ENCODE data around the gene LRG1.
"Not testable (repeated sequence)": the region's sequence is repeated elsewhere in the genome, so short reads cannot be mapped to it uniquely, and the experiment has no call there.

DNA sequence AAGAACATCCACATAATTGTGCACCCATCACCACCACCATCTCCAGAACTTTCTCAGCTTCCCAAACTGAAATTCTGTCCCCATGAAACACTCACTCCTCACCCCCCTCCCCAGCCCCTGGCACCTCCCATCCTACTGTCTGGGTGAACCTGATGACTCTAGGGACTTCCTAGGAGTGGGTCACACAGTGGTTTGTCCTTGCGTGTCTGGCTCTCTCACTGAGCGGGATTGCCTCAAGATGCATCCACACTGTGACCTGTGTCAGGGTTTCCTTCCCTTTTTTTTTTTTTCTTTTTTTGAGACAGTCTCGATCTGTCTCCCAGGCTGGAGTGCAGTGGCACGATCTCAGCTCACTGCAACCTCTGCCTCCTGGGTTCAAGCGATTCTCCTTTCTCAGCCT lies 23.7 kb upstream of the LRG1 start:
- TF ChIP-seq, protein P1, sequence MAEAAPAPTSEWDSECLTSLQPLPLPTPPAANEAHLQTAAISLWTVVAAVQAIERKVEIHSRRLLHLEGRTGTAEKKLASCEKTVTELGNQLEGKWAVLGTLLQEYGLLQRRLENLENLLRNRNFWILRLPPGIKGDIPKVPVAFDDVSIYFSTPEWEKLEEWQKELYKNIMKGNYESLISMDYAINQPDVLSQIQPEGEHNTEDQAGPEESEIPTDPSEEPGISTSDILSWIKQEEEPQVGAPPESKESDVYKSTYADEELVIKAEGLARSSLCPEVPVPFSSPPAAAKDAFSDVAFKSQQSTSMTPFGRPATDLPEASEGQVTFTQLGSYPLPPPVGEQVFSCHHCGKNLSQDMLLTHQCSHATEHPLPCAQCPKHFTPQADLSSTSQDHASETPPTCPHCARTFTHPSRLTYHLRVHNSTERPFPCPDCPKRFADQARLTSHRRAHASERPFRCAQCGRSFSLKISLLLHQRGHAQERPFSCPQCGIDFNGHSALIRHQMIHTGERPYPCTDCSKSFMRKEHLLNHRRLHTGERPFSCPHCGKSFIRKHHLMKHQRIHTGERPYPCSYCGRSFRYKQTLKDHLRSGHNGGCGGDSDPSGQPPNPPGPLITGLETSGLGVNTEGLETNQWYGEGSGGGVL (tag by site-specific recombination; IDR thresholded peaks at IDR 0.05) = not testable (repeated sequence)
- not testable (repeated sequence) for TF ChIP-seq ZNF623 (tag by site-specific recombination; IDR thresholded peaks at IDR 0.05); ZNF202 (tag by site-specific recombination; IDR thresholded peaks at IDR 0.05; ENCODE audit: borderline replicate concordance); YY2 (tag by site-specific recombination; IDR thresholded peaks at IDR 0.05)
- TF ChIP-seq, protein P2, sequence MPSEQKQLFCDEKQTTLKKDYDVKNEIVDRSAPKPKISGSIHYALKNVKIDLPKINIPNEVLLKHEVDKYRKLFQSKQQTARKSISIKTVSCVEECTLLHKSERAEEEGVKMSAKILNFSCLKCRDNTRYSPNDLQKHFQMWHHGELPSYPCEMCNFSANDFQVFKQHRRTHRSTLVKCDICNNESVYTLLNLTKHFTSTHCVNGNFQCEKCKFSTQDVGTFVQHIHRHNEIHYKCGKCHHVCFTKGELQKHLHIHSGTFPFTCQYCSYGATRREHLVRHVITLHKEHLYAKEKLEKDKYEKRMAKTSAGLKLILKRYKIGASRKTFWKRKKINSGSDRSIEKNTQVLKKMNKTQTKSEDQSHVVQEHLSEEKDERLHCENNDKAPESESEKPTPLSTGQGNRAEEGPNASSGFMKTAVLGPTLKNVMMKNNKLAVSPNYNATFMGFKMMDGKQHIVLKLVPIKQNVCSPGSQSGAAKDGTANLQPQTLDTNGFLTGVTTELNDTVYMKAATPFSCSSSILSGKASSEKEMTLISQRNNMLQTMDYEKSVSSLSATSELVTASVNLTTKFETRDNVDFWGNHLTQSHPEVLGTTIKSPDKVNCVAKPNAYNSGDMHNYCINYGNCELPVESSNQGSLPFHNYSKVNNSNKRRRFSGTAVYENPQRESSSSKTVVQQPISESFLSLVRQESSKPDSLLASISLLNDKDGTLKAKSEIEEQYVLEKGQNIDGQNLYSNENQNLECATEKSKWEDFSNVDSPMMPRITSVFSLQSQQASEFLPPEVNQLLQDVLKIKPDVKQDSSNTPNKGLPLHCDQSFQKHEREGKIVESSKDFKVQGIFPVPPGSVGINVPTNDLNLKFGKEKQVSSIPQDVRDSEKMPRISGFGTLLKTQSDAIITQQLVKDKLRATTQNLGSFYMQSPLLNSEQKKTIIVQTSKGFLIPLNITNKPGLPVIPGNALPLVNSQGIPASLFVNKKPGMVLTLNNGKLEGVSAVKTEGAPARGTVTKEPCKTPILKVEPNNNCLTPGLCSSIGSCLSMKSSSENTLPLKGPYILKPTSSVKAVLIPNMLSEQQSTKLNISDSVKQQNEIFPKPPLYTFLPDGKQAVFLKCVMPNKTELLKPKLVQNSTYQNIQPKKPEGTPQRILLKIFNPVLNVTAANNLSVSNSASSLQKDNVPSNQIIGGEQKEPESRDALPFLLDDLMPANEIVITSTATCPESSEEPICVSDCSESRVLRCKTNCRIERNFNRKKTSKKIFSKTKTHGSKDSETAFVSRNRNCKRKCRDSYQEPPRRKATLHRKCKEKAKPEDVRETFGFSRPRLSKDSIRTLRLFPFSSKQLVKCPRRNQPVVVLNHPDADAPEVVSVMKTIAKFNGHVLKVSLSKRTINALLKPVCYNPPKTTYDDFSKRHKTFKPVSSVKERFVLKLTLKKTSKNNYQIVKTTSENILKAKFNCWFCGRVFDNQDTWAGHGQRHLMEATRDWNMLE (tag by site-specific recombination; conservative IDR thresholded peaks at IDR 0.05; ENCODE audit: low read depth) = not testable (repeated sequence)
- TF ChIP-seq, protein P3, sequence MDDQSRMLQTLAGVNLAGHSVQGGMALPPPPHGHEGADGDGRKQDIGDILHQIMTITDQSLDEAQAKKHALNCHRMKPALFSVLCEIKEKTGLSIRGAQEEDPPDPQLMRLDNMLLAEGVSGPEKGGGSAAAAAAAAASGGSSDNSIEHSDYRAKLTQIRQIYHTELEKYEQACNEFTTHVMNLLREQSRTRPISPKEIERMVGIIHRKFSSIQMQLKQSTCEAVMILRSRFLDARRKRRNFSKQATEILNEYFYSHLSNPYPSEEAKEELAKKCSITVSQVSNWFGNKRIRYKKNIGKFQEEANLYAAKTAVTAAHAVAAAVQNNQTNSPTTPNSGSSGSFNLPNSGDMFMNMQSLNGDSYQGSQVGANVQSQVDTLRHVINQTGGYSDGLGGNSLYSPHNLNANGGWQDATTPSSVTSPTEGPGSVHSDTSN (CRISPR knock-in tag; IDR thresholded peaks at IDR 0.05) = not testable (repeated sequence)
